Bronchial epithelial cell (primary cell): ENCODE measurements around the gene ZNF689. TPM values are rescaled to one million over a fixed set of nuclear protein-coding genes. Genes with fewer than 3 reads are reported as not detected.
"Not testable (repeated sequence)": the region's sequence is repeated elsewhere in the genome, so short reads cannot be mapped to it uniquely, and the experiment has no call there.

Experiments used
- DNase-seq: peaks from one replicate; pipeline ENCODE4 v3.0.0-alpha.2; 2010; ENCODE audit warnings: low read depth
- FAIRE-seq: peaks from 2 replicates; lab custom pipeline; 2011; peaks lifted over from hg19 to GRCh38; lab: Jason Lieb, UNC
- H3K27me3 ChIP-seq: 2 replicates; pipeline ENCODE4 v1.5.1; 2011; ENCODE audit warnings: low read length; ENCODE audit not compliant: control insufficient read depth, insufficient read depth
- H3K36me3 ChIP-seq: 2 replicates; pipeline ENCODE4 v1.5.1; 2011; ENCODE audit warnings: low read length; ENCODE audit not compliant: control insufficient read depth, insufficient read depth
- H3K4me3 ChIP-seq: 2 replicates; pipeline ENCODE4 v1.5.1; 2011; ENCODE audit warnings: mild to moderate bottlenecking, low read depth, low read length, control low read depth
- total RNA-seq: library from RNA; depleted of rRNA; stranded (reverse); fragments of >200 nt; gene quantifications from 2 replicates; pipeline ENCODE4 v1.2.1, GENCODE V29; 2014
- TF ChIP-seq, protein P1 (sequence below): IDR thresholded peaks from 2 replicates; pipeline ENCODE4 v1.5.1; 2011; ENCODE audit warnings: mild to moderate bottlenecking, moderate library complexity, low read length, control low read depth, inconsistent platforms; ENCODE audit not compliant: insufficient read depth, severe bottlenecking

ZNF689 gene
- total RNA-seq, 1 donor from 2014 or later = 2.6 TPM

DNA sequence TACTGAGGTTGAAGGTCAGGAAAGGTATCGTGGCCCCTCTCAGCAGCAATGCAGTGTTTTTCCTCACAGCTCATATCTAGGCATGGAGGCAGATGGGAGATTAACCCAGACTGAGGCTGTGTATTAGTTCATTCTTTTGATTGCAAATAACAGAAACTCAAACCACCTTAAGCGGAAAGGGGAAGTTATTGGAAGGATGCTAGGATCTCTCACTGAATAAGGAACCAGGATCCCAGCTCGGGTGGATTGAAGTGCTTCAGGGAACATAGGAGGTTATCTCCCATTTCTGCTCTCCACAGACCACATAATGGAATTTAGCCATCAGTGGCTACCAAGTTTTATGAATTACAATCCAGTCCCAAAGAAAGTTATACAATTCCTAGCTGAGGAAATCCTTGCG is 8.2 kb downstream of the ZNF689 start:
- no peak for DNase-seq
- no peak overlapping the region for H3K4me3 ChIP-seq
- H3K27me3 ChIP-seq = no peaks in the 10 kb centered on the region
- FAIRE-seq = no peak
- TF ChIP-seq, protein P1, sequence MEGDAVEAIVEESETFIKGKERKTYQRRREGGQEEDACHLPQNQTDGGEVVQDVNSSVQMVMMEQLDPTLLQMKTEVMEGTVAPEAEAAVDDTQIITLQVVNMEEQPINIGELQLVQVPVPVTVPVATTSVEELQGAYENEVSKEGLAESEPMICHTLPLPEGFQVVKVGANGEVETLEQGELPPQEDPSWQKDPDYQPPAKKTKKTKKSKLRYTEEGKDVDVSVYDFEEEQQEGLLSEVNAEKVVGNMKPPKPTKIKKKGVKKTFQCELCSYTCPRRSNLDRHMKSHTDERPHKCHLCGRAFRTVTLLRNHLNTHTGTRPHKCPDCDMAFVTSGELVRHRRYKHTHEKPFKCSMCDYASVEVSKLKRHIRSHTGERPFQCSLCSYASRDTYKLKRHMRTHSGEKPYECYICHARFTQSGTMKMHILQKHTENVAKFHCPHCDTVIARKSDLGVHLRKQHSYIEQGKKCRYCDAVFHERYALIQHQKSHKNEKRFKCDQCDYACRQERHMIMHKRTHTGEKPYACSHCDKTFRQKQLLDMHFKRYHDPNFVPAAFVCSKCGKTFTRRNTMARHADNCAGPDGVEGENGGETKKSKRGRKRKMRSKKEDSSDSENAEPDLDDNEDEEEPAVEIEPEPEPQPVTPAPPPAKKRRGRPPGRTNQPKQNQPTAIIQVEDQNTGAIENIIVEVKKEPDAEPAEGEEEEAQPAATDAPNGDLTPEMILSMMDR = no peak
- peaks cover 5% of the 10 kb centered on the region for H3K36me3 ChIP-seq

DNA sequence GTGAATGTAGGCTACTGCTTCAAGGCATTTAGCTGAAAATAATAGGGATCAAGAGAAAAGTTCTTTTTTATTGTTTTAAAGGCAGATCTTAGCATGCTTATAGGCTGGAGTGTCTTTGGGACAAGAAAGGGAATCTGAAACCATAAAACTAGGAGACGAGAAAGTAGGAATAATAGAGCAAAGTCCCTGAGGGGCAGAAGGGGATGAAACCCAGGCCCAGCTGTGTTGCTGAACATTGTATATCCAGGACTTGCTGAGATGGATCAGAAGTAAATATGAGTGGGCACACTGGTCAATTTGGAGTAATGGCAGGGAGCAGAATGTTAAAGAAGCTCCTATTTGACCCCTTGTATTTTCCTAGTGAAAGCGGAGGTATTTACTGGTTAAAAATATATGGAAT is 9.3 kb downstream of the ZNF689 start:
- TF ChIP-seq, protein P1 = no peak
- H3K36me3 ChIP-seq = peaks cover 5% of the 10 kb centered on the region
- no peak for FAIRE-seq
- DNase-seq = no peak
- H3K27me3 ChIP-seq = no peaks in the 10 kb centered on the region
- no peak overlapping the region for H3K4me3 ChIP-seq

DNA sequence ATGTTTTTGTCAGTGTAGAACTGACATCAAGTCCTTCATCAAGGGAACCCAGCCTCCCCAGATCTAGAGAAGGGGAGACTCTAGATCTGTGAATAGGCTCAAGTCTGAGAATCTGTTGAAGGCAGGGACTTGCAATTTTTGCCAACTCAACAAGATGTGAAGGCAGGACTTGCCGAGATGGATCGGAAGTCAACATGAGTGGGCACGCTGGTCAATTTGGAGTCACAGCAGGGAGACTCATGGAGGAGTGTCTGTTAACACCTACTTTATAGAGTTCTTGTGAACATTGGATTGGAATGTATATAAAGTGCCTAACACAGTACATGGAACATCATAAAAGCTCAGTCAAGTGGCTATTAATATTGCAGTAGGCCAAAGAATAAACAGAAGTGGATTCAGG is 10.0 kb downstream of the ZNF689 start:
- FAIRE-seq = no peak
- Histone ChIP-seq H3K4me3 (no peak overlapping the region), H3K36me3 (peaks cover 5% of the 10 kb centered on the region), H3K27me3 (no peaks in the 10 kb centered on the region)
- peak; percentile 57 for DNase-seq
- TF ChIP-seq, protein P1 = no peak

- H3K27me3 ChIP-seq = no peaks in the 10 kb centered on the region
- TF ChIP-seq, protein P1 = no peak
- H3K4me3 ChIP-seq = no peak overlapping the region
- FAIRE-seq = no peak
- H3K36me3 ChIP-seq = no peaks in the 10 kb centered on the region
- no peak for DNase-seq
Observed at GRCh38 chr16:30592871-30593270, 17.3 kb downstream of the ZNF689 start.

- not testable (repeated sequence) for H3K36me3 ChIP-seq, H3K27me3 ChIP-seq, FAIRE-seq, H3K4me3 ChIP-seq, DNase-seq
Observed at GRCh38 chr16:30590869-30591268, 19.3 kb downstream of the ZNF689 start.

DNA sequence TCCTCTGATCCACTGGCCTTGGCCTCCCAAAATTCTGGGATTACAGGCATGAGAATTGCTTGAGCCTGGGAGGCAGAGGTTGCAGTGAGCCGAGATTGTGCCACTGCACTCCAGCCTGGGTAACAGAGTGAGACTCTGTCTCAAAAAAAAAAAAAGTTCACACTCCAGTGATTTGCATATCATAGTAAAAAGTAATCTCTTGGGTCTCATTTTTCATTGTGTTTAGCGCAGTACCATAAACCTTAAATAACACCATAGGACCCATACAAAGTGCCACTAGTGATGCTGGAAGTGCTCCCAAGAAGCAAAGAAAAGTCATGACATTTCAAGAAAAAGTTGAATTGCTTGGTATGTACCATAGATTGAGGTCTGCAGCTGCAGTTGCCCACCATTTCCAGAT is 20.6 kb downstream of the ZNF689 start:
- H3K4me3 ChIP-seq, H3K36me3 ChIP-seq, H3K27me3 ChIP-seq, DNase-seq, FAIRE-seq: not testable (repeated sequence)

DNA sequence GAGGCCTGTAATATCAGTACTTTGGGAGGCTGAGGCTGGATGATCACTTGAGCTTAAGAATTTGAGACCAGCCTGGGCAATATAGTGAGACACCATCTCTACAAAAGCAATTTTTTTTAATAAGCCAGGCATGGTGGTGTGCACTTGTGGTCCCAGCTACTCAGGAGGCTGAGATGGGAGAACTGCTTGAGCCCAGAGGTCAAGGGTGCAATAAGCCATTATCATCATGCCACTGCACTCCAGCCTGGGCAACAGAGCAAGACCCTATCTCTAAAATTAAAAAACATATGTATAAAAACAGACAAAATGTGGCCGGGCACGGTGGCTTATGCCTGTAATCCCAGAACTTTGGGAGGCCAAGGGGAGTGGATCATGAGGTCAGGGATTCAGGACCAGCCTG is 21.5 kb downstream of the ZNF689 start:
- H3K27me3 ChIP-seq = no peaks in the 10 kb centered on the region
- TF ChIP-seq, protein P1 = no peak
- DNase-seq (no peak), FAIRE-seq (no peak)
- no peak overlapping the region for H3K4me3 ChIP-seq
- H3K36me3 ChIP-seq = no peaks in the 10 kb centered on the region
